WTC11 (cell line): ENCODE results near the gene CDK7. TPM values are rescaled to one million over a fixed set of nuclear protein-coding genes. Genes with fewer than 3 reads are reported as not detected.

Experiments
- ATAC-seq: fragments of 200-7000 bp; cut with Tn5 transposase; 2 replicates; pipeline ENCODE4 v1.10.0; 2021; ENCODE audit warnings: mild to moderate bottlenecking, moderate library complexity
- CTCF ChIA-PET: fragments of 300-600 bp; sonication (Branson Sonifier 250); formaldehyde crosslinking; loops from one replicate; lab custom pipeline; 2021; ENCODE audit warnings: antibody characterized with exemption; lab: Charles Lee
- POLR2A ChIA-PET: fragments of 350-600 bp; sonication (Branson Sonifier 250); formaldehyde crosslinking; loops from one replicate; lab custom pipeline; 2021; ENCODE audit warnings: antibody characterized with exemption; lab: Charles Lee
- DNase-seq: peaks from one replicate; pipeline ENCODE4 v3.0.0; 2021; ENCODE audit warnings: low spot score
- H3K27ac Mint-ChIP-seq: 2 replicates; pipeline ENCODE4 v1.8.0; 2021; ENCODE audit warnings: mixed read lengths
- H3K27me3 Mint-ChIP-seq: 2 replicates; pipeline ENCODE4 v1.8.0; 2021; ENCODE audit warnings: low read depth, mild to moderate bottlenecking, moderate library complexity, mixed read lengths
- H3K36me3 Mint-ChIP-seq: 2 replicates; pipeline ENCODE4 v1.8.0; 2021; ENCODE audit warnings: mixed read lengths
- H3K4me1 Mint-ChIP-seq: 2 replicates; pipeline ENCODE4 v1.8.0; 2022; ENCODE audit warnings: mixed read lengths
- H3K4me3 Mint-ChIP-seq: 2 replicates; pipeline ENCODE4 v1.8.0; 2021; ENCODE audit warnings: mild to moderate bottlenecking, moderate library complexity, mixed read lengths
- H3K9me3 Mint-ChIP-seq: 2 replicates; pipeline ENCODE4 v1.8.0; 2021; ENCODE audit warnings: mixed read lengths
- ATF1 ChIP-seq: sonication (generic); formaldehyde crosslinking; IDR thresholded peaks from 2 replicates; pipeline ENCODE4 v1.8.1; 2023; ENCODE audit warnings: mild to moderate bottlenecking, moderate library complexity, missing genetic modification reagents
- ETV6 ChIP-seq: sonication (generic); formaldehyde crosslinking; IDR thresholded peaks from 2 replicates; pipeline ENCODE4 v1.8.1; 2022; ENCODE audit warnings: mild to moderate bottlenecking, missing genetic modification reagents
- FOXK1 ChIP-seq: sonication (generic); formaldehyde crosslinking; IDR thresholded peaks from 2 replicates; pipeline ENCODE4 v1.8.0; 2022; ENCODE audit warnings: mild to moderate bottlenecking, moderate library complexity, missing genetic modification reagents
- FOXP1 ChIP-seq: sonication (generic); formaldehyde crosslinking; IDR thresholded peaks from 2 replicates; pipeline ENCODE4 v1.8.0; 2022; ENCODE audit warnings: missing genetic modification reagents, mild to moderate bottlenecking, moderate library complexity, borderline replicate concordance
- MXD4 ChIP-seq: fragments of 250-450 bp; sonication (Bioruptor Pico); IDR thresholded peaks from 2 replicates; pipeline ENCODE4 v1.8.0; 2021; ENCODE audit warnings: mild to moderate bottlenecking, moderate library complexity, borderline replicate concordance
- MYBL2 ChIP-seq: sonication (generic); formaldehyde crosslinking; IDR thresholded peaks from 2 replicates; pipeline ENCODE4 v1.8.1; 2023; ENCODE audit warnings: mild to moderate bottlenecking, moderate library complexity, missing genetic modification reagents
- NFE2L1 ChIP-seq: sonication (generic); formaldehyde crosslinking; IDR thresholded peaks from 2 replicates; pipeline ENCODE4 v1.8.1; 2023; ENCODE audit warnings: missing genetic modification reagents
- TP53 ChIP-seq: sonication (generic); formaldehyde crosslinking; IDR thresholded peaks from 2 replicates; pipeline ENCODE4 v1.8.1; 2023; ENCODE audit warnings: mild to moderate bottlenecking, missing genetic modification reagents
- ZNF121 ChIP-seq: sonication (generic); formaldehyde crosslinking; IDR thresholded peaks from 2 replicates; pipeline ENCODE4 v1.8.0; 2023; ENCODE audit warnings: missing genetic modification reagents
- ZNF138 ChIP-seq: sonication (generic); formaldehyde crosslinking; conservative IDR thresholded peaks from 2 replicates; pipeline ENCODE4 v1.8.1; 2022; ENCODE audit warnings: mild to moderate bottlenecking, moderate library complexity, missing genetic modification reagents
- ZNF396 ChIP-seq: fragments of 250-450 bp; sonication (Bioruptor Pico); IDR thresholded peaks from 2 replicates; pipeline ENCODE4 v1.8.0; 2021; ENCODE audit warnings: mild to moderate bottlenecking, moderate library complexity, borderline replicate concordance
- ZNF416 ChIP-seq: fragments of 250-450 bp; sonication (Bioruptor Pico); IDR thresholded peaks from 2 replicates; pipeline ENCODE4 v1.9.0; 2021; ENCODE audit warnings: mild to moderate bottlenecking, inconsistent platforms
- ZNF423 ChIP-seq: fragments of 250-450 bp; sonication (Bioruptor Pico); IDR thresholded peaks from 2 replicates; pipeline ENCODE4 v2.1.2; 2022; ENCODE audit warnings: mild to moderate bottlenecking, moderate library complexity
- ZNF671 ChIP-seq: fragments of 250-450 bp; sonication (Bioruptor Pico); IDR thresholded peaks from 2 replicates; pipeline ENCODE4 v1.8.0; 2021; ENCODE audit warnings: mild to moderate bottlenecking
- total RNA-seq: library from RNA; stranded (reverse); gene quantifications from 3 replicates; pipeline ENCODE4 v1.2.3, GENCODE V29; 2021
- TF ChIP-seq, protein P1 (sequence below): fragments of 250-450 bp; sonication (Bioruptor Pico); IDR thresholded peaks from 2 replicates; pipeline ENCODE4 v1.9.0; 2021; ENCODE audit warnings: mild to moderate bottlenecking
- TF ChIP-seq, protein P2 (sequence below): sonication (generic); formaldehyde crosslinking; IDR thresholded peaks from 2 replicates; pipeline ENCODE4 v1.8.0; 2022; ENCODE audit warnings: missing genetic modification reagents
- TF ChIP-seq, protein P3 (sequence below): sonication (generic); formaldehyde crosslinking; IDR thresholded peaks from 2 replicates; pipeline ENCODE4 v1.8.1; 2022; ENCODE audit warnings: missing genetic modification reagents, borderline replicate concordance
- TF ChIP-seq, protein P4 (sequence below): sonication (generic); formaldehyde crosslinking; IDR thresholded peaks from 2 replicates; pipeline ENCODE4 v1.8.1; 2022; ENCODE audit warnings: low read depth, mild to moderate bottlenecking, moderate library complexity, missing genetic modification reagents, borderline replicate concordance

Gene CDK7
- total RNA-seq, 1 experiment from 2014 or later, result 62.7 TPM

DNA sequence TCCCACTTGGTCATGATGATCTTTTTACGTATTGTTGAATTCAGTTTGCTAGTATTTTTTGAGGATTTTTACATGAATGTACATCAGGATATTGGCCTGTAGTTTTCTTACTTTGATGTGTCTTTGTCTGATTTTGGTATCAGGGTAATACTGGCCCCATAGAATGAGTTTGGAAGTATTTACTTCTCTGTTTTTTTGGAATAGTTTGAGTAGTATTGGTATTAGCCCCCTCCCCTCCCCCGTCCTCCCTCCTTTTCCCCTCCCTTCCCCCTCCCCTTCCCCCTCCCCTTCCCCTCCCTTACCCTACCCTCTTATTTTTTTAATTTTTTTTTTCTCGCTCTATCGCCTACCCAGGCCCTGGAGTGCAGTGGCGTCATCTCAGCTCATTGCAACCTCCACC is 10.3 kb downstream of the CDK7 start:
- H3K27ac Mint-ChIP-seq, result peak overlapping the region; percentile 25; the same call in 1 of the 2 replicates
- TF ChIP-seq ZNF396 (CRISPR knock-in tag) (no peak), ETV6 (no peak), FOXK1 (no peak), ZNF138 (CRISPR knock-in tag) (no peak), ZNF423 (CRISPR knock-in tag) (no peak)
- TF ChIP-seq, protein P1, sequence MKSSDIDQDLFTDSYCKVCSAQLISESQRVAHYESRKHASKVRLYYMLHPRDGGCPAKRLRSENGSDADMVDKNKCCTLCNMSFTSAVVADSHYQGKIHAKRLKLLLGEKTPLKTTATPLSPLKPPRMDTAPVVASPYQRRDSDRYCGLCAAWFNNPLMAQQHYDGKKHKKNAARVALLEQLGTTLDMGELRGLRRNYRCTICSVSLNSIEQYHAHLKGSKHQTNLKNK (CRISPR knock-in tag), result no peak
- H3K4me3 Mint-ChIP-seq, result no peak overlapping the region
- H3K36me3 Mint-ChIP-seq, result peaks cover 16% of the 10 kb centered on the region
- ChIA-PET POLR2A (no interaction called here), CTCF (no interaction called here)
- H3K27me3 Mint-ChIP-seq, result no peaks in the 10 kb centered on the region
- no peak for DNase-seq
- no peak for ATAC-seq
- H3K9me3 Mint-ChIP-seq, result no peaks in the 10 kb centered on the region
- H3K4me1 Mint-ChIP-seq, result peaks cover 10% of the 10 kb centered on the region

DNA sequence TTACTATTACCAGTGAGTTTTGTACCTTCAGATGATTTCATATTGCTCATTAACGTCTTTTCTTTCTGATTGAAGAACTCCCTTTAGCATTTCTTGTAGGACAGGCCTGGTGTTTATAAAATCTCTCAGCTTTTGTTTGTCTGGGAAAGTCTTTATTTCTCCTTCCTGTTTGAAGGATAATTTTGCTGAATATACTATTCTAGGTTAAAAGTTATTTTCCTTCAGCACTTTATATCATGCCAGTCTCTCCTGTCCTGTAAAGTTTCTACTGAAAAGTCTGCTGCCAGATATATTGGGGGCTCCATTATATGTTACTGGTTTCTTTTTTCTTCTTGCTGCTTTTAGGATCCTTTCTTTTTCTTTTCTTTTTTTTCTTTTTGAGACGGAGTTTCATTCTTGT is 13.3 kb downstream of the CDK7 start:
- Mint-ChIP-seq H3K36me3 (0 out of 2 replicates have a peak, but pooled peaks cover 3% of the 10 kb centered on the region), H3K27ac (peak overlapping the region; percentile 55; the same call in 1 of the 2 replicates)
- TF ChIP-seq, protein P1 (CRISPR knock-in tag), result no peak
- TF ChIP-seq, protein P2, sequence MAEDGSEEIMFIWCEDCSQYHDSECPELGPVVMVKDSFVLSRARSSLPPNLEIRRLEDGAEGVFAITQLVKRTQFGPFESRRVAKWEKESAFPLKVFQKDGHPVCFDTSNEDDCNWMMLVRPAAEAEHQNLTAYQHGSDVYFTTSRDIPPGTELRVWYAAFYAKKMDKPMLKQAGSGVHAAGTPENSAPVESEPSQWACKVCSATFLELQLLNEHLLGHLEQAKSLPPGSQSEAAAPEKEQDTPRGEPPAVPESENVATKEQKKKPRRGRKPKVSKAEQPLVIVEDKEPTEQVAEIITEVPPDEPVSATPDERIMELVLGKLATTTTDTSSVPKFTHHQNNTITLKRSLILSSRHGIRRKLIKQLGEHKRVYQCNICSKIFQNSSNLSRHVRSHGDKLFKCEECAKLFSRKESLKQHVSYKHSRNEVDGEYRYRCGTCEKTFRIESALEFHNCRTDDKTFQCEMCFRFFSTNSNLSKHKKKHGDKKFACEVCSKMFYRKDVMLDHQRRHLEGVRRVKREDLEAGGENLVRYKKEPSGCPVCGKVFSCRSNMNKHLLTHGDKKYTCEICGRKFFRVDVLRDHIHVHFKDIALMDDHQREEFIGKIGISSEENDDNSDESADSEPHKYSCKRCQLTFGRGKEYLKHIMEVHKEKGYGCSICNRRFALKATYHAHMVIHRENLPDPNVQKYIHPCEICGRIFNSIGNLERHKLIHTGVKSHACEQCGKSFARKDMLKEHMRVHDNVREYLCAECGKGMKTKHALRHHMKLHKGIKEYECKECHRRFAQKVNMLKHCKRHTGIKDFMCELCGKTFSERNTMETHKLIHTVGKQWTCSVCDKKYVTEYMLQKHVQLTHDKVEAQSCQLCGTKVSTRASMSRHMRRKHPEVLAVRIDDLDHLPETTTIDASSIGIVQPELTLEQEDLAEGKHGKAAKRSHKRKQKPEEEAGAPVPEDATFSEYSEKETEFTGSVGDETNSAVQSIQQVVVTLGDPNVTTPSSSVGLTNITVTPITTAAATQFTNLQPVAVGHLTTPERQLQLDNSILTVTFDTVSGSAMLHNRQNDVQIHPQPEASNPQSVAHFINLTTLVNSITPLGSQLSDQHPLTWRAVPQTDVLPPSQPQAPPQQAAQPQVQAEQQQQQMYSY, result no peak
- TF ChIP-seq FOXP1 (CRISPR knock-in tag) (no peak), ZNF423 (CRISPR knock-in tag) (no peak)
- TF ChIP-seq, protein P3, sequence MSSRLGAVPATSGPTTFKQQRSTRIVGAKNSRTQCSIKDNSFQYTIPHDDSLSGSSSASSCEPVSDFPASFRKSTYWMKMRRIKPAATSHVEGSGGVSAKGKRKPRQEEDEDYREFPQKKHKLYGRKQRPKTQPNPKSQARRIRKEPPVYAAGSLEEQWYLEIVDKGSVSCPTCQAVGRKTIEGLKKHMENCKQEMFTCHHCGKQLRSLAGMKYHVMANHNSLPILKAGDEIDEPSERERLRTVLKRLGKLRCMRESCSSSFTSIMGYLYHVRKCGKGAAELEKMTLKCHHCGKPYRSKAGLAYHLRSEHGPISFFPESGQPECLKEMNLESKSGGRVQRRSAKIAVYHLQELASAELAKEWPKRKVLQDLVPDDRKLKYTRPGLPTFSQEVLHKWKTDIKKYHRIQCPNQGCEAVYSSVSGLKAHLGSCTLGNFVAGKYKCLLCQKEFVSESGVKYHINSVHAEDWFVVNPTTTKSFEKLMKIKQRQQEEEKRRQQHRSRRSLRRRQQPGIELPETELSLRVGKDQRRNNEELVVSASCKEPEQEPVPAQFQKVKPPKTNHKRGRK, result no peak
- TF ChIP-seq, all 79 proteins: peak for 0
- peaks cover 10% of the 10 kb centered on the region for H3K4me1 Mint-ChIP-seq
- DNase-seq (no peak), ATAC-seq (no peak)
- ChIA-PET CTCF (no interaction called here), POLR2A (no interaction called here)
- no peak overlapping the region for H3K4me3 Mint-ChIP-seq
- H3K9me3 Mint-ChIP-seq, result no peaks in the 10 kb centered on the region
- H3K27me3 Mint-ChIP-seq, result no peaks in the 10 kb centered on the region

DNA sequence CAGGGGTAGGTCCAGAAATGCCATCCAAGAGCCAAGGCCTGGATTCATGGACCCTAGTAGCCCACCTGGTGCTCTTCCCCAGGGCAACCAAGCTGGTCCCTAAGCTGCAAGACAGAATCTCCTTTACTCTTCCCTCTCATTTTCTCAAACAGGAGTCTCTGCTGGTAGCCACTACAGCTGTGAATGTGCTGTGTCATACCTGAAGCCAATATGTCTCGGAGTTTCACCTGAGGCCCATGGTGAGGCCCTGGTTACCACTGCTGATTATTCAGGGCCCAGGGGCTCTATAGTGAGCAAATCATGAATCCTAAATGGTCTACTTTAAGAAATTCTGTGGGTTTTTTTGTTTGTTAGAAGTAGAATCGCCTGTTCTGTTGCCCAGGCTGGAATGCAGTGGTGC is 15.9 kb downstream of the CDK7 start:
- CTCF ChIA-PET, result interaction anchor here (0.5 kb wide), 1 partner anchor 10 kb away, joined by 3 read pairs; no protein-coding TSS in a partner anchor
- ATAC-seq (no peak), DNase-seq (no peak)
- Mint-ChIP-seq H3K27me3 (no peaks in the 10 kb centered on the region), H3K36me3 (peaks cover 9% of the 10 kb centered on the region), H3K27ac (peak overlapping the region; percentile 61; the same call in 1 of the 2 replicates), H3K9me3 (no peaks in the 10 kb centered on the region), H3K4me3 (no peak overlapping the region), H3K4me1 (peaks cover 3% of the 10 kb centered on the region; the same call in 1 of the 2 replicates)
- no peak for TF ChIP-seq MYBL2 (CRISPR knock-in tag)
- TF ChIP-seq, protein P4, sequence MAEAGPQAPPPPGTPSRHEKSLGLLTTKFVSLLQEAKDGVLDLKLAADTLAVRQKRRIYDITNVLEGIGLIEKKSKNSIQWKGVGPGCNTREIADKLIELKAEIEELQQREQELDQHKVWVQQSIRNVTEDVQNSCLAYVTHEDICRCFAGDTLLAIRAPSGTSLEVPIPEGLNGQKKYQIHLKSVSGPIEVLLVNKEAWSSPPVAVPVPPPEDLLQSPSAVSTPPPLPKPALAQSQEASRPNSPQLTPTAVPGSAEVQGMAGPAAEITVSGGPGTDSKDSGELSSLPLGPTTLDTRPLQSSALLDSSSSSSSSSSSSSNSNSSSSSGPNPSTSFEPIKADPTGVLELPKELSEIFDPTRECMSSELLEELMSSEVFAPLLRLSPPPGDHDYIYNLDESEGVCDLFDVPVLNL (CRISPR knock-in tag), result no peak
- TF ChIP-seq ZNF121, result no peak
- no peak for TF ChIP-seq TP53
- no peak for TF ChIP-seq ZNF671 (CRISPR knock-in tag)
- no peak for TF ChIP-seq ATF1 (CRISPR knock-in tag)
- TF ChIP-seq MXD4 (CRISPR knock-in tag), result no peak
- no peak for TF ChIP-seq ZNF416 (CRISPR knock-in tag)
- no peak for TF ChIP-seq NFE2L1 (CRISPR knock-in tag)
- POLR2A ChIA-PET, result no interaction called here
